Measurements from ENCODE around the gene RFC1.

DNA sequence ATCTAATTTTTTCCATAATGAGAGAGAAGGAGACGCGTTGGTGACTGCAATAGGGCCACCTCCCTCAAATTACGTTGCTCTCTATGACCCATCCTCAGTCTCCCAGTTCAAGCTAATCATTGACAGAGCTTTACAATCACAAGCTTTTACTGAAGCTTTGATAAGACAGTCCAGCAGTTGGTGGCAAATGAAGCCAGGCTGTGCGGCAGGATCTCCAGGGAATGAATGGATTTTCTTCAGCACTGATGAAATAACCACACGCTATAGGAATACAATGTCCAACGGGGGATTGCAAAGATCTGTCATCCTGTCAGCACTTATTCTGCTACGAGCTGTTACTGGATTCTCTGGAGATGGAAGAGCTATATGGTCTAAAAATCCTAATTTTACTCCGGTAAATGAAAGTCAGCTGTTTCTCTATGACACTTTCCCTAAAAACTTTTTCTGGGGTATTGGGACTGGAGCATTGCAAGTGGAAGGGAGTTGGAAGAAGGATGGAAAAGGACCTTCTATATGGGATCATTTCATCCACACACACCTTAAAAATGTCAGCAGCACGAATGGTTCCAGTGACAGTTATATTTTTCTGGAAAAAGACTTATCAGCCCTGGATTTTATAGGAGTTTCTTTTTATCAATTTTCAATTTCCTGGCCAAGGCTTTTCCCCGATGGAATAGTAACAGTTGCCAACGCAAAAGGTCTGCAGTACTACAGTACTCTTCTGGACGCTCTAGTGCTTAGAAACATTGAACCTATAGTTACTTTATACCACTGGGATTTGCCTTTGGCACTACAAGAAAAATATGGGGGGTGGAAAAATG, 40.8 kb upstream of the RFC1 start, which contains the start of gene KLB:
- TF ChIP-seq RAD21 (conservative IDR thresholded peaks at IDR 0.05) (no peak), MXI1 (conservative IDR thresholded peaks at IDR 0.05; ENCODE audit: poor library complexity, severe bottlenecking) (no peak), EZH2 (IDR thresholded peaks at IDR 0.05; ENCODE audit: borderline replicate concordance, insufficient read depth, low read length, poor library complexity, severe bottlenecking) (no peak), SMC3 (conservative IDR thresholded peaks at IDR 0.05; ENCODE audit: poor library complexity) (no peak), POLR2AphosphoS5 (IDR thresholded peaks at IDR 0.05) (peak; percentile 20)
- TF ChIP-seq, protein P1, sequence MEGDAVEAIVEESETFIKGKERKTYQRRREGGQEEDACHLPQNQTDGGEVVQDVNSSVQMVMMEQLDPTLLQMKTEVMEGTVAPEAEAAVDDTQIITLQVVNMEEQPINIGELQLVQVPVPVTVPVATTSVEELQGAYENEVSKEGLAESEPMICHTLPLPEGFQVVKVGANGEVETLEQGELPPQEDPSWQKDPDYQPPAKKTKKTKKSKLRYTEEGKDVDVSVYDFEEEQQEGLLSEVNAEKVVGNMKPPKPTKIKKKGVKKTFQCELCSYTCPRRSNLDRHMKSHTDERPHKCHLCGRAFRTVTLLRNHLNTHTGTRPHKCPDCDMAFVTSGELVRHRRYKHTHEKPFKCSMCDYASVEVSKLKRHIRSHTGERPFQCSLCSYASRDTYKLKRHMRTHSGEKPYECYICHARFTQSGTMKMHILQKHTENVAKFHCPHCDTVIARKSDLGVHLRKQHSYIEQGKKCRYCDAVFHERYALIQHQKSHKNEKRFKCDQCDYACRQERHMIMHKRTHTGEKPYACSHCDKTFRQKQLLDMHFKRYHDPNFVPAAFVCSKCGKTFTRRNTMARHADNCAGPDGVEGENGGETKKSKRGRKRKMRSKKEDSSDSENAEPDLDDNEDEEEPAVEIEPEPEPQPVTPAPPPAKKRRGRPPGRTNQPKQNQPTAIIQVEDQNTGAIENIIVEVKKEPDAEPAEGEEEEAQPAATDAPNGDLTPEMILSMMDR (IDR thresholded peaks at IDR 0.05; ENCODE audit: poor library complexity, severe bottlenecking) = no peak
- TF ChIP-seq, protein P2, sequence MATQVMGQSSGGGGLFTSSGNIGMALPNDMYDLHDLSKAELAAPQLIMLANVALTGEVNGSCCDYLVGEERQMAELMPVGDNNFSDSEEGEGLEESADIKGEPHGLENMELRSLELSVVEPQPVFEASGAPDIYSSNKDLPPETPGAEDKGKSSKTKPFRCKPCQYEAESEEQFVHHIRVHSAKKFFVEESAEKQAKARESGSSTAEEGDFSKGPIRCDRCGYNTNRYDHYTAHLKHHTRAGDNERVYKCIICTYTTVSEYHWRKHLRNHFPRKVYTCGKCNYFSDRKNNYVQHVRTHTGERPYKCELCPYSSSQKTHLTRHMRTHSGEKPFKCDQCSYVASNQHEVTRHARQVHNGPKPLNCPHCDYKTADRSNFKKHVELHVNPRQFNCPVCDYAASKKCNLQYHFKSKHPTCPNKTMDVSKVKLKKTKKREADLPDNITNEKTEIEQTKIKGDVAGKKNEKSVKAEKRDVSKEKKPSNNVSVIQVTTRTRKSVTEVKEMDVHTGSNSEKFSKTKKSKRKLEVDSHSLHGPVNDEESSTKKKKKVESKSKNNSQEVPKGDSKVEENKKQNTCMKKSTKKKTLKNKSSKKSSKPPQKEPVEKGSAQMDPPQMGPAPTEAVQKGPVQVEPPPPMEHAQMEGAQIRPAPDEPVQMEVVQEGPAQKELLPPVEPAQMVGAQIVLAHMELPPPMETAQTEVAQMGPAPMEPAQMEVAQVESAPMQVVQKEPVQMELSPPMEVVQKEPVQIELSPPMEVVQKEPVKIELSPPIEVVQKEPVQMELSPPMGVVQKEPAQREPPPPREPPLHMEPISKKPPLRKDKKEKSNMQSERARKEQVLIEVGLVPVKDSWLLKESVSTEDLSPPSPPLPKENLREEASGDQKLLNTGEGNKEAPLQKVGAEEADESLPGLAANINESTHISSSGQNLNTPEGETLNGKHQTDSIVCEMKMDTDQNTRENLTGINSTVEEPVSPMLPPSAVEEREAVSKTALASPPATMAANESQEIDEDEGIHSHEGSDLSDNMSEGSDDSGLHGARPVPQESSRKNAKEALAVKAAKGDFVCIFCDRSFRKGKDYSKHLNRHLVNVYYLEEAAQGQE (IDR thresholded peaks at IDR 0.05; ENCODE audit: borderline replicate concordance) = no peak

Measured in neural cell (in vitro differentiated cells).